GM23248 (cell line): ENCODE results near the gene TBC1D2B.

Experiments
- EZH2 ChIP-seq: fragments of 200-600 bp; sonication (generic); IDR thresholded peaks from 2 replicates; pipeline ENCODE4 v1.6.1; 2018; ENCODE audit warnings: antibody characterized with exemption, mild to moderate bottlenecking; ENCODE audit not compliant: insufficient read depth, poor library complexity, severe bottlenecking
- EZH2phosphoT487 ChIP-seq: fragments of 200-600 bp; sonication (generic); IDR thresholded peaks from 2 replicates; pipeline ENCODE4 v1.6.1; 2018; ENCODE audit warnings: antibody characterized with exemption, moderate library complexity, mild to moderate bottlenecking, low read depth; ENCODE audit not compliant: insufficient read depth

DNA sequence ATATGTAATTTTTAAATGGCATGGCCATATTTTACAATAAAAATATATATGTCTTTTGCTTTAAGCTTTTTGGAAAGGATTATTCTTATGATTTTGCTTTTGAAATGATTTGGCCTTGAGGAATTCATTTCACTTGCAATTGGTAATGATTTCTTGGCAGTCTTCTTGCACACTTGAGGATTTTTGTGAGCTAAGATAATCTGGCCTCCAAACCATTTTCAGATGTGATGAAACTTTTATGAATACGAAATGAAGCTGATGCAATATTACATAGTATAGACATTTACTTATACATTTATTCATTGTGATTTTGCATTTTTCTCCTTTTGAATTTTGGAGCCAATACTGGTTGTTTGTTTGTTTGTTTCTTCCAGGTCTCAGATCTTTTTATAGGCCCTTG, 8.4 kb upstream of the TBC1D2B start:
- no peak for TF ChIP-seq EZH2phosphoT487
- no peak for TF ChIP-seq EZH2
